ENCODE results near the gene CDC42BPA.

Gene CDC42BPA

DNA sequence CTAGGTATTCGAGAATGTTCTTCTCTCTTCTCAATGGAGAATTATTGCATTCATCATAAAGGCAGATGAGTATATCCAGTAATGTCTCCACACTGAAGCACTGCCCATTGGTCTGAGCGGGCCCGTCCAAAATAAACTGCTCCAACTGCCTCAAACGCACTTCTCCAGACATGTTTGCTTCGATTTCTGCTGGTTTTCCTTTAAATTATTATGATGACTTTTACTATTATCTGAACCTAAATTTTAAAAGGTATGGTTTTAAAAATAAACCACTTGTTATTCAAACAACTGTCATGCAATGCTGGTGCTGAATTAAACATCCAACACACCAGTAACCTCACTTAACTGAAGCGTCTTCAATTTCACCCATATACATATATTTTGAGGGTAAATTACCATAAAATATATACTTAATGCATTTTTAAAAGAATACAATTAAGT is 1.3 kb downstream of the CDC42BPA start:
- DNase-seq (ENCODE audit: low spot score) = peak; percentile 46
- no peak overlapping the region; the same call in 1 of the 2 replicates for H3K27ac ChIP-seq
- ChIA-PET POLR2A (ENCODE audit: low non-redundant PET) (no interaction called here), CTCF (interaction anchor here (1.2 kb wide), 1 partner anchor 14 kb away, joined by 3 read pairs; no protein-coding TSS in a partner anchor)
- TF ChIP-seq, protein P1, sequence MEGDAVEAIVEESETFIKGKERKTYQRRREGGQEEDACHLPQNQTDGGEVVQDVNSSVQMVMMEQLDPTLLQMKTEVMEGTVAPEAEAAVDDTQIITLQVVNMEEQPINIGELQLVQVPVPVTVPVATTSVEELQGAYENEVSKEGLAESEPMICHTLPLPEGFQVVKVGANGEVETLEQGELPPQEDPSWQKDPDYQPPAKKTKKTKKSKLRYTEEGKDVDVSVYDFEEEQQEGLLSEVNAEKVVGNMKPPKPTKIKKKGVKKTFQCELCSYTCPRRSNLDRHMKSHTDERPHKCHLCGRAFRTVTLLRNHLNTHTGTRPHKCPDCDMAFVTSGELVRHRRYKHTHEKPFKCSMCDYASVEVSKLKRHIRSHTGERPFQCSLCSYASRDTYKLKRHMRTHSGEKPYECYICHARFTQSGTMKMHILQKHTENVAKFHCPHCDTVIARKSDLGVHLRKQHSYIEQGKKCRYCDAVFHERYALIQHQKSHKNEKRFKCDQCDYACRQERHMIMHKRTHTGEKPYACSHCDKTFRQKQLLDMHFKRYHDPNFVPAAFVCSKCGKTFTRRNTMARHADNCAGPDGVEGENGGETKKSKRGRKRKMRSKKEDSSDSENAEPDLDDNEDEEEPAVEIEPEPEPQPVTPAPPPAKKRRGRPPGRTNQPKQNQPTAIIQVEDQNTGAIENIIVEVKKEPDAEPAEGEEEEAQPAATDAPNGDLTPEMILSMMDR (conservative IDR thresholded peaks at IDR 0.05; ENCODE audit: low read depth) = no peak

DNA sequence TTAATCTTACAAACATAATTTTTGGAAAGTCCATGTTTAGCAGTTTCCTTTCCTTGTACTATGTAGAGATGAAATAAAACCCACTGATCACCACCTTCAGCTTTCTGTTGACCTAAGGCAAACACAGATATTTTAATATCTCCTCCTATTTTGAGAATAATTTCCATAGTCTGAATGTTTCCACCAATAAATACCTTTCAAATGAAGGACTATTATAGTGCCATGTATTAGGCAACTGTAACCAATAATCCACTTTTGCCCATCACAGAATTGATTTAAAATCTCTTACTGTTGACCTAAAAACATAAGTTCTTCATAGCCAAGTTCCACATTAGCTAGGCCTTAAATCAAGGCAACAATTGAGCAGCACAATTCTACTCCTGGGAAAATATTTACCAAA is 1.8 kb downstream of the CDC42BPA start:
- TF ChIP-seq, protein P1 (conservative IDR thresholded peaks at IDR 0.05; ENCODE audit: low read depth) = no peak
- H3K27ac ChIP-seq = no peak overlapping the region
- no peak for DNase-seq (ENCODE audit: low spot score)
- POLR2A ChIA-PET (ENCODE audit: low non-redundant PET) = interaction anchor here (0.6 kb wide), 1 partner anchor 37 kb away, joined by 3 read pairs; no protein-coding TSS in a partner anchor
- CTCF ChIA-PET = interaction anchor here (0.6 to 1.2 kb wide), 3 partner anchors 14 to 396 kb away, joined by 3 to 6 read pairs (median 3); no protein-coding TSS in a partner anchor

DNA sequence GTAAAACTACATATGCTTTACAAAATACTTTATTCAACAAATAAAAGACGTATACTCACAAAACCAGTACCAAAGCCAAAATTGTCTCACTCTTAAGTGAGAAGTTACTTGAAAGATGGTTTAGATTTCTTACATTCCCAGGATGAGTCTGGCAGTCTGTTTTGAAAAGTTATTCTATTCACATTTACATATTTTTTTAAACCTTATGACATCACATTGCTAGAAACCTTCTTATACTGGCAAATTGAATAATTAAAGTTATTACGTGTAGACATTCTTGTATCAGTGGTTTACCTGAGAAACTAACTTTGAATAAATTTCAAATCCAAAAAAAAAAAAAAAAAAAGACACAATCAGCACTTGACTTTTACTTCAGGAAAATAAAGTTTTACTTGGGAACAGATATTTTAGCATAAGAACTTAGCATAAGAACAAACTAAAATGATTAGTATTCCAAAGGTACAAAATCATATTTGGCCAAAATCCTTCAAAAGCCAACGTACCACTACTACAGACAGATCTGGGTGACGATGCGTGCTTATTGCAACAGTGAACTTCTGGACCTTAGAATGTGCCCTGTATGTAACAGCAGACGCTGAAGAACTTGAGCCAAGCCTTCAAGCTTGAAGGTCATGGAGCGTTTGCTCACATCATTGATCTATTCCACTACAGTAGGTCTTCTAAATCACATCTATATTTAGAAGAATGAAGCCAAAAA is 2.5 kb downstream of the CDC42BPA start:
- peak; percentile 61 for DNase-seq (ENCODE audit: low spot score)
- H3K27ac ChIP-seq = no peak overlapping the region
- ChIA-PET POLR2A (ENCODE audit: low non-redundant PET) (interaction anchor here (0.6 kb wide), 1 partner anchor 37 kb away, joined by 3 read pairs; no protein-coding TSS in a partner anchor), CTCF (interaction anchor here (0.5 to 1.2 kb wide), 4 partner anchors 13 to 395 kb away, joined by 3 to 6 read pairs (median 3); no protein-coding TSS in a partner anchor)
- TF ChIP-seq, protein P1 (conservative IDR thresholded peaks at IDR 0.05; ENCODE audit: low read depth) = no peak

DNA sequence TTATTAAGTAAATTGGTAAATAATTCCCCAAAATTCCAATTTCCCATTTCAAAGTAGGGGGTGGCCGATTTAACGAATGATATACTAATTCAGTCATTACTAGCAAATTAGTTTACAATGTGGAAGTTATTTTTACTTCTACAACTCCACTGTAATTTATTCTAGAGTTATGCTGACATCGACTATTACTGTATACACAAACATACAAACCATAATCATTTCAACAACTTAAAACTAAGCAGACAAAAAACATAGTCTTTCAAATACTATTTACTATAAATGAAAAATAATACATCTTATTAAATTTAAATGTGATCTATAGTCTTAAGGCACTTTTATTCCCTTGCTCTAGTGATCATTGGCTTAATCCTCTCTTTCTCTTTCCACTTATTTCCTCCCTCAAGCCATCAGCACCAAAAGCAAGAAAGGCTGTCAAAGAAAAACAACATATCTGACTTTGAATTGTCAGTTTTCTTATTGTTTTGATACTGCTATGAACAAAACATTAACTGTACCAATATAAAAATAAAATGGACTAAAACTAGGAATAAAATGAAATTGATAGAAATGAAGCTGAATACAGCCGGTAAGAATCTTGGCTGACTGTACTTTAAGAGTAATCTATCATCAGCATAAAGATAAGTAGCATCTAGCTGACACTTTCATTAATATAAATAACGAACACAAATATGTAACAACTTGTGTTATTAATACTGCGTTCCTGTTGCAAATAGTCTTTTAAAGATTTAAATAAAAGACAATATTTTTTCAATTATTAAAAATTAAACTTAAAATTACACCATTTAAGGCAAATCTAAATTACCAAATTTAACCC is 4.1 kb downstream of the CDC42BPA start:
- no peak overlapping the region for H3K27ac ChIP-seq
- DNase-seq (ENCODE audit: low spot score) = no peak
- TF ChIP-seq, protein P1 (conservative IDR thresholded peaks at IDR 0.05; ENCODE audit: low read depth) = no peak
- POLR2A ChIA-PET (ENCODE audit: low non-redundant PET) = no interaction called here
- CTCF ChIA-PET = interaction anchor here (0.6 to 1.1 kb wide), 2 partner anchors 16 to 340 kb away, joined by 3 read pairs; no protein-coding TSS in a partner anchor

DNA sequence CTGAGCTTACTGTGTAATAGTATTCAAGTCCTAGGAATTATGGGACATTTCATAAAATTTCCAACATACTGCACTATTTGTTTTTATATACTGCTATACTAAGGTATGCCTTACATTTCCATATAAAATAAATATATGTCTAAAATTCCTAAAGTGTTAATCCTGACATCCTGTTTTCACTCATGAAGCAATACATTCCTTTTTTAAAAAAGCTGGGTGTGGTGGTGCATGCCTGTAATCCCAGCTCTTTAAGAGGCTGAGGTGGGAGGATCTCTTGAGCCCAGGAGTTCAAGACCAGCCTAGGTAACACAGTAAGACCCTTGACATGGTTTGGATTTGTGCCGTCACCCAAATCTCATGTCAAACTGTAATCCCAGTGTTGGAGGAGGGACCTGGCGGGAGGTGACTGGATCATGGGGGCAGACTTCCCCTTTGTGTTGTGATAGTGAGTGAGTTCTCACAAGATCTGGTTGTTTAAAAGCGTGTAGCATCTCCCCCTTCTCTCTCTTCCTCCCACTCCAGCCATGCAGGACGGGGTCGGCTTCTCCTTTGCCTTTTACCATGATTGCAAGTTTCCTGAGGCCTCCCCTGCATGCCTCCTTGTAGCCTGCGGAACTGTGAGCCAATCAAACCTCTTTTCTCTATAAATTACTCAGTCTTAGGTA is 5.8 kb downstream of the CDC42BPA start:
- ChIA-PET CTCF (interaction anchor here (0.6 kb wide), 1 partner anchor 153 kb away, joined by 6 read pairs; no protein-coding TSS in a partner anchor), POLR2A (ENCODE audit: low non-redundant PET) (no interaction called here)
- TF ChIP-seq, protein P1 (conservative IDR thresholded peaks at IDR 0.05; ENCODE audit: low read depth) = no peak
- peak overlapping the region; percentile 43; the same call in 1 of the 2 replicates for H3K27ac ChIP-seq
- DNase-seq (ENCODE audit: low spot score) = no peak
